BLaER1 (cell line): ENCODE results near the gene AGPAT2.
A peak's percentile ranks its signal among the peaks of the same experiment; 100 is the strongest.

ENCODE experiments used
- H3K27ac ChIP-seq: shearing (Covaris generic); formaldehyde crosslinking; 2 replicates; pipeline ENCODE4 v1.8.1; 2022
- H3K27me3 ChIP-seq: shearing (Covaris generic); formaldehyde crosslinking; 2 replicates; pipeline ENCODE4 v1.8.1; 2022
- H3K36me3 ChIP-seq: shearing (Covaris generic); formaldehyde crosslinking; 2 replicates; pipeline ENCODE4 v1.8.1; 2022
- H3K4me1 ChIP-seq: shearing (Covaris generic); formaldehyde crosslinking; 2 replicates; pipeline ENCODE4 v1.8.1; 2022
- H3K4me2 ChIP-seq: shearing (Covaris generic); formaldehyde crosslinking; 2 replicates; pipeline ENCODE4 v1.8.1; 2022
- H3K4me3 ChIP-seq: shearing (Covaris generic); formaldehyde crosslinking; 2 replicates; pipeline ENCODE4 v1.8.1; 2022
- H3K9ac ChIP-seq: shearing (Covaris generic); formaldehyde crosslinking; 2 replicates; pipeline ENCODE4 v1.8.1; 2022
- H3K9me3 ChIP-seq: shearing (Covaris generic); formaldehyde crosslinking; 2 replicates; pipeline ENCODE4 v1.8.1; 2022
- H4K20me1 ChIP-seq: shearing (Covaris generic); formaldehyde crosslinking; 2 replicates; pipeline ENCODE4 v1.8.1; 2022
- Cebpa-rat ChIP-seq: shearing (Covaris generic); IDR thresholded peaks from 2 replicates; pipeline ENCODE4 v1.8.1; 2022

AGPAT2 gene

GRCh38 chr9:136721339-136722092 lies 34.3 kb upstream of the AGPAT2 start:
- no peaks in the 10 kb centered on the region for H3K9me3 ChIP-seq
- peaks cover 98% of the 10 kb centered on the region for H3K4me1 ChIP-seq
- H3K9ac ChIP-seq, result no peak overlapping the region
- H3K27me3 ChIP-seq, result no peaks in the 10 kb centered on the region
- no peak overlapping the region for H3K4me3 ChIP-seq
- H3K27ac ChIP-seq, result no peak overlapping the region
- TF ChIP-seq Cebpa-rat, result no peak
- peaks cover 76% of the 10 kb centered on the region for H3K36me3 ChIP-seq
- peak overlapping the region; percentile 86; the same call in 1 of the 2 replicates for H3K4me2 ChIP-seq
- peaks cover 100% of the 10 kb centered on the region for H4K20me1 ChIP-seq

DNA sequence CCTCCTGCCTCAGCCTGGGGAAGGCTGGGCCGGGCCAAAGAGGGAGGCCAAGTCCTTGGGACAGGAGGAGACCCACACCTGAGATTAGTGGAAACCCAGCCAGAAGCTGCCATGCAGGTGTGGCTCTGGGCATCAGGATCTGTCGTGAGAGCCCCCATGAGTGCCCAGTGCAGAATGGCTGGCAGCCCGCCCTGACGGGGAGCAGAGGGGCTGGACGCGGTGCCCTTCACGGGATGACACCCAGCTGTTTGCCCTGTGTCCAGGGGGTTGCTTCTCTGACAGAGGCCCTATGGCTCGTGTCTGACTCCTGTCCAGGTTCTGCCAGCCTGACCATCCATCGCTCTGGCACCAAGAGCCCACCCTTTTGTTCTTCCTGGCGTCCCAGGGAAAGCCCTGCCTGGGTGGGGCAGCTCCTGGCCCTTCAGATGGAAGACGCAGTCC lies 33.7 kb upstream of the AGPAT2 start:
- peaks cover 98% of the 10 kb centered on the region for H3K4me1 ChIP-seq
- no peak overlapping the region for H3K9ac ChIP-seq
- peak overlapping the region; percentile 57 for H3K27ac ChIP-seq
- no peak overlapping the region for H3K4me3 ChIP-seq
- H4K20me1 ChIP-seq, result peaks cover 100% of the 10 kb centered on the region
- peaks cover 76% of the 10 kb centered on the region for H3K36me3 ChIP-seq
- no peaks in the 10 kb centered on the region for H3K9me3 ChIP-seq
- H3K27me3 ChIP-seq, result no peaks in the 10 kb centered on the region
- H3K4me2 ChIP-seq, result peak overlapping the region; percentile 86; the same call in 1 of the 2 replicates
- TF ChIP-seq Cebpa-rat, result no peak

GRCh38 chr9:136720251-136720897 lies 33.1 kb upstream of the AGPAT2 start:
- TF ChIP-seq Cebpa-rat, result no peak

DNA sequence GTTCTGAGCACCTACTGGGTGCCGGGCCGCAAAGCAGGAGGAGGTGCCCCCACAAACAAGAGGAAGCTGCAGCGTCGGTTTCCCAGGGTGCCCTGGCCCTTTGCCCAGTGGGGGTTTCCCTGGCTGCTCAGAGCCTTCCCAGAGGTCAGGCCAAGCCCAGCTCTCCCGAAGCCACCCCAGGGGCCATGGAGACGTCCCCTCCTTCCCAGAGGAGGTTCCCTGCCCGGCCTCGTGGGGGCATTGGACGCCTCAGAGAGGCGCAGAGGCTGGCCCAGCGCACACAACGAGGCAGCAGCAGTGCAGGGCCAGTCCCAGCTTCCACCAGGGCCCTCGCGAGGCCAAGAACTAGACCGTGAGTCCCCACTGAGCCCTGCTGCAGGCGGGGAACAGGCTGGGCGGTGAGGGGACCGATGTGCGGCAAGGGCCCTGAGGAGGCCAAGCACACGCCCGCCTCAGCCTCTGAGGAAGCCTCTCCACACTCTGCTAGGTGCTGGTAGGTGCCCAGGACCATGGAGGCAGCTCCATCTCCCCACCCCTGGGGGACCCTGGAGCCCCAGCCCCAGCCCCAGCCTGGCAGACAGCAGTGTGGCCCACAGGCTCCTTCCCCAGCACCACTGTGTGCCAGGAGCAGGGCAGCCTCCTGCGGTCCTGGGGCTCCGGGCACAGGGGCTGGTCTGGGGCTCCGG lies 32.1 kb upstream of the AGPAT2 start:
- TF ChIP-seq Cebpa-rat, result no peak
- H3K9me3 ChIP-seq, result no peaks in the 10 kb centered on the region
- H3K36me3 ChIP-seq, result peaks cover 72% of the 10 kb centered on the region
- peak overlapping the region; percentile 73 for H3K27ac ChIP-seq
- H3K9ac ChIP-seq, result peak overlapping the region; percentile 53
- H4K20me1 ChIP-seq, result peaks cover 100% of the 10 kb centered on the region
- peak overlapping the region; percentile 86 for H3K4me2 ChIP-seq
- no peaks in the 10 kb centered on the region for H3K27me3 ChIP-seq
- H3K4me3 ChIP-seq, result no peak overlapping the region
- peaks cover 98% of the 10 kb centered on the region for H3K4me1 ChIP-seq

More at GRCh38 chr9:136720251-136720897, 33.1 kb upstream of the AGPAT2 start:
- Histone ChIP-seq H3K9ac (no peak overlapping the region), H3K4me2 (peak overlapping the region; percentile 86; the same call in 1 of the 2 replicates), H3K4me1 (peaks cover 98% of the 10 kb centered on the region), H4K20me1 (peaks cover 100% of the 10 kb centered on the region), H3K27me3 (no peaks in the 10 kb centered on the region), H3K36me3 (peaks cover 76% of the 10 kb centered on the region), H3K9me3 (no peaks in the 10 kb centered on the region), H3K4me3 (no peak overlapping the region), H3K27ac (peak overlapping the region; percentile 73)

DNA sequence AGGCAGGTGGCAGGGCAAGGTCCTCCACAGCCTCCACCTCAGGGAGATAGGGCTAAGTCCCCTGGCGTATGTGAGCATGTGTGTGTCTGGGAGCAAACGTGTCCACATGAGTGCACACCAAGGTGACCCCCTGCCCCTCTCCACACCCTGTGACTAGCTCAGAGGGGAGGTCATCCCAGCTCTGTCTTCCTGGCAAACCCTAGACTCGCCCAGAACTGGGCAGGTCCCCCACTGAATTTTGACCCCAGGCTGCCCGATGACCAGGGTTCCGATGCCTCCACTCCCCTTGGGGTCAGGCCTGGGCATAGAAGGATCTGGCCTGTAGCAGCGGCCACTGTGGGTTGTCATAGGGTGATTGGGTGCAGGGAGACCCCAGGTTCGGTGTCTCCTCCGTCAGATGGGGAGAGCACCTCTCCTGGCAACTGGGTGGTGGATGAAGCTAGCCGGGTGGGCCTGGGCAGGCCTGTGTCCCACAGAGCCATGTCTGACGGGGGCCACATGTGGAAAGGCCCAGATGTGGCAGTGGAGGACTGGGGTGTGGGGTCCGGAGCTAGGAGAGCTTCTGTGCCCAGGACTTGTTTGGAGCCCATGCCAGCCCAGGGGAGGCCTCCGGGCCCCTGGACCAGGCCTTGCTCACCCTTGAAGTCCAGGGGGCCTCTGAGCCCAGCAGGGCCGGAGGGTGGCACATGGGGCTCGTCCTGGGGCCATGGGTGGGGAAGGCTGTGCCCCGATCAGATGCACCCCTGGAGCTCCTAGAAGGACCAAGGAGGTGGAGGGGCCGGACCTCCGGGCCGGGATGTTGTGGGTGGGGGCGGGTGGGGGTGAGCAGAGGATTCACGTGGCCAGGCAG lies 31.3 kb upstream of the AGPAT2 start:
- Histone ChIP-seq H3K4me3 (no peak overlapping the region), H4K20me1 (peaks cover 100% of the 10 kb centered on the region), H3K9me3 (no peaks in the 10 kb centered on the region), H3K9ac (0 out of 2 replicates have a peak overlapping the region, but pooled peaks have one; percentile 38), H3K4me2 (peak overlapping the region; percentile 86), H3K27me3 (no peaks in the 10 kb centered on the region), H3K36me3 (peaks cover 64% of the 10 kb centered on the region), H3K4me1 (peaks cover 98% of the 10 kb centered on the region), H3K27ac (peak overlapping the region; percentile 73)
- no peak for TF ChIP-seq Cebpa-rat

DNA sequence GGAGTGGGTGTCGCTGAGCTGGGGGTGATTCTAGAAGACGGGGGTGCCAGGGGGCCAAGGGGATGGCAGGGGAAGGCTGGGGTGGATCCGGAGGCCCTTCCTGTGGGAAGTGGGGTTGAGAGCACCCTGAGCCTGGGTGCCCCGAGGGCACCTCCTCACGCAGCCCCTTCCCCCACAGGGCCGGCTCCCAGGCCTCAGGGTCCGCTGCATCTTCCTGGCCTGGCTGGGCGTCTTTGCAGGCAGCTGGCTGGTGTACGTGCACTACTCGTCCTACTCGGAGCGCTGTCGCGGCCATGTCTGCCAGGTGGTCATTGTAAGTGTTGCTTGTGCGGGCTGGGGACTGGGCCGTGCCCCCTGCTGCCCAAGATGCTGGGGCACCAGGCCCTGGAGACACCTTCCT lies 30.1 kb upstream of the AGPAT2 start:
- H3K36me3 ChIP-seq, result peaks cover 52% of the 10 kb centered on the region
- peak overlapping the region; percentile 50; the same call in 1 of the 2 replicates for H3K9ac ChIP-seq
- no peak overlapping the region for H3K4me3 ChIP-seq
- H3K4me2 ChIP-seq, result peak overlapping the region; percentile 86
- no peaks in the 10 kb centered on the region for H3K9me3 ChIP-seq
- no peak overlapping the region for H3K27ac ChIP-seq
- H3K27me3 ChIP-seq, result no peaks in the 10 kb centered on the region
- H4K20me1 ChIP-seq, result peaks cover 92% of the 10 kb centered on the region
- no peak for TF ChIP-seq Cebpa-rat
- peaks cover 90% of the 10 kb centered on the region for H3K4me1 ChIP-seq

DNA sequence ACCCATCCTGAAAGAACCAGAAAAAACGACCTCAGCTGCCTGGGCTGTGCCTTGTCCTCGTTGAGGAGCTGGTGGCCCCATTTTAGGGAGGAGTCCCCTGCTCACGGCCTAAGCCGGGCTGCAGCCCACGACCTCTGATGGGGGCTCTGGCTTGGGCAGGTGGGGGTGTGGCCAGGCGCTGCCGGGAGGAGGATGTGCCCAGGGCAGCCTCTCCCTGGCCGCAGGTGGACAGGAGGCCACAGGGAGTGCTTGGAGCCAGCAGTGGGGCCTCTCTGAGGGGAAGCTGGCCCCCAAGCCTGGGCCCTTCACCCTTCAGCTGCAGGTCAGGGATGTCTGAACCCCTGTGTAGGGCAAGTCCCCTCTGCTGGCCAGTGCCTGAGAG lies 27.6 kb upstream of the AGPAT2 start:
- peaks cover 67% of the 10 kb centered on the region for H4K20me1 ChIP-seq
- H3K9ac ChIP-seq, result peak overlapping the region; percentile 93
- peaks cover 28% of the 10 kb centered on the region for H3K36me3 ChIP-seq
- no peak for TF ChIP-seq Cebpa-rat
- peaks cover 86% of the 10 kb centered on the region for H3K4me1 ChIP-seq
- no peaks in the 10 kb centered on the region for H3K9me3 ChIP-seq
- peak overlapping the region; percentile 97 for H3K4me2 ChIP-seq
- peak overlapping the region; percentile 94 for H3K4me3 ChIP-seq
- H3K27me3 ChIP-seq, result no peaks in the 10 kb centered on the region
- peak overlapping the region; percentile 92 for H3K27ac ChIP-seq

GRCh38 chr9:136714096-136714892 lies 27.0 kb upstream of the AGPAT2 start:
- Histone ChIP-seq H3K4me2 (peak overlapping the region; percentile 97), H3K27me3 (no peaks in the 10 kb centered on the region), H3K4me1 (peaks cover 86% of the 10 kb centered on the region), H4K20me1 (peaks cover 61% of the 10 kb centered on the region), H3K4me3 (peak overlapping the region; percentile 94), H3K27ac (peak overlapping the region; percentile 92), H3K9me3 (no peaks in the 10 kb centered on the region), H3K36me3 (peaks cover 28% of the 10 kb centered on the region), H3K9ac (peak overlapping the region; percentile 93)
- TF ChIP-seq Cebpa-rat, result no peak
